Natural killer cell (primary cell): ENCODE results near the gene MCTS1. TPM values are rescaled to one million over a fixed set of nuclear protein-coding genes. Genes with fewer than 3 reads are reported as not detected.

ENCODE experiments used
- ATAC-seq, 3 donors: fragments of 150-1000 bp in 2 of 3; fragments of 200-7000 bp in 1 of 3; cut with Tn5 transposase; 1 replicate in 1 of 3; 2 replicates in 2 of 3; pipeline ENCODE4 v1.10.0; 2021; ENCODE audit warnings: mild to moderate bottlenecking in 2 of 3, moderate library complexity in 2 of 3
- DNase-seq, 2 donors: peaks; one replicate each; pipeline versions ENCODE4 v3.0.0 to v3.0.0-alpha.2; 2013 to 2021; ENCODE audit warnings: mixed read lengths in 1 of 2
- H3K27ac ChIP-seq: one replicate; pipeline ENCODE4 v1.5.1; 2013; ENCODE audit warnings: mild to moderate bottlenecking, low read length
- H3K27me3 ChIP-seq: one replicate; pipeline ENCODE4 v1.6.1; 2013; ENCODE audit warnings: low read length; ENCODE audit not compliant: control insufficient read depth, insufficient read depth
- H3K36me3 ChIP-seq: one replicate; pipeline ENCODE4 v1.6.1; 2013; ENCODE audit warnings: low read length; ENCODE audit not compliant: control insufficient read depth, insufficient read depth
- H3K4me1 ChIP-seq: one replicate; pipeline ENCODE4 v1.6.1; 2013; ENCODE audit warnings: low read length; ENCODE audit not compliant: control insufficient read depth, insufficient read depth
- H3K4me3 ChIP-seq: one replicate; pipeline ENCODE4 v1.5.1; 2013; ENCODE audit warnings: low read length
- H3K9me3 ChIP-seq: one replicate; pipeline ENCODE4 v1.6.1; 2013; ENCODE audit warnings: low read length; ENCODE audit not compliant: control insufficient read depth, insufficient read depth
- H3K27ac Mint-ChIP-seq, 2 donors: one replicate each; pipeline ENCODE4 v1.8.0; 2022; ENCODE audit warnings: mild to moderate bottlenecking in 2 of 2, mixed read lengths in 2 of 2, moderate library complexity in 1 of 2
- H3K27me3 Mint-ChIP-seq, 2 donors: one replicate each; pipeline ENCODE4 v1.8.0; 2022; ENCODE audit warnings: low read depth in 2 of 2, mixed read lengths in 2 of 2
- H3K36me3 Mint-ChIP-seq: one replicate; pipeline ENCODE4 v1.8.0; 2022; ENCODE audit warnings: mixed read lengths
- H3K4me1 Mint-ChIP-seq, 2 donors: one replicate each; pipeline ENCODE4 v1.8.0; 2022; ENCODE audit warnings: mixed read lengths in 2 of 2
- H3K4me3 Mint-ChIP-seq: one replicate; pipeline ENCODE4 v1.8.0; 2022; ENCODE audit warnings: mild to moderate bottlenecking, moderate library complexity, mixed read lengths
- H3K9me3 Mint-ChIP-seq, 2 donors: one replicate each; pipeline ENCODE4 v1.8.0; 2022; ENCODE audit warnings: mixed read lengths in 2 of 2
- WGBS: methylation state at CpG from one replicate; pipeline ENCODE4 v1.1.7; 2013; ENCODE audit warnings: missing lambda C conversion rate; ENCODE audit not compliant: insufficient coverage; 5-methylcytosine and 5-hydroxymethylcytosine counted together
- intact Hi-C: fragments of 100-400 bp; cut with micrococcal nuclease; formaldehyde crosslinking; loops from one replicate; pipeline ENCODE4 v1.14.2; 2022
- total RNA-seq, 4 donors: library from RNA; stranded (reverse); fragments of 120-200 nt in 1 of 4; gene quantifications; one replicate each; pipeline versions ENCODE4 v1.2.3 to v1.2.4, GENCODE V29; 2013 to 2022
- TF ChIP-seq, protein P1 (sequence below): fragments of 200-600 bp; IDR thresholded peaks from one replicate; pipeline ENCODE4 v1.8.0; 2022; ENCODE audit warnings: antibody characterized with exemption

The MCTS1 gene, protein sequence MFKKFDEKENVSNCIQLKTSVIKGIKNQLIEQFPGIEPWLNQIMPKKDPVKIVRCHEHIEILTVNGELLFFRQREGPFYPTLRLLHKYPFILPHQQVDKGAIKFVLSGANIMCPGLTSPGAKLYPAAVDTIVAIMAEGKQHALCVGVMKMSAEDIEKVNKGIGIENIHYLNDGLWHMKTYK
- 10 to 100 TPM; 17.6 to 21.2 (median 18.8) TPM for total RNA-seq
- 47.3 TPM for total RNA-seq (2013)

DNA sequence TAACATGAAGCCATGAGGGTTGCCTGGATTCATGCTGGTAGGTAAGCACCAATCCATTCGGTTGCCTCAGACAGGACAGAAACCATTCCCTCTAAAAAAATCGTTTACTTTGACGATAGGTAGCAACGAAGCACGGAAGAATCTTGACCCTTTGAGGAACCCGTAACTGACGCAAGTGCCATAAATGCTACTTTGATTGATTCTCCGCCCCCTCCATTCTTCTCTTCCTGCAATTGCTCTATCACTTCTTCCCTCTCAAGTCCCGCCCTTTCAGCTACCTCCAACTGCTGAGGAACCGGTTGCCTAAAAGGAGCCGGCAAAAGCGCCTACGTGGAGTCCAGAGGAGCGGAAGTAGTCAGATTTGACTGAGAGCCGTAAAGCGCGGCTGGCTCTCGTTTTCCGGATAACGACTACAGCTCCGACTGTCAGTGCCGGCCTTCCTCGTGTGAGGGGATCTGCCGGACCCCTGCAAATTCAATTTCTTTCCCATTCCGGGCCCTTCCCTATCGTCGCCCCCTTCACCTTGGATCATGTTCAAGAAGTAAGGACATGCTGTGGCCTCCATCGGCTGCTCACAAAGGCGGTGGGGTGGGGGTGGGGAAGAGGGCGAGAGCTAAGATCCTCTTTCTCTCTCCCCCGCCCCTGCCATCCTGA, at the start of gene MCTS1:
Gene MCTS1, plus strand, starts transcription at position 395 of the 654 bp plus-strand sequence. Its CDS starts 136 bp downstream, at position 531.
- H3K4me3 Mint-ChIP-seq = peak within 1 kb of the TSS; percentile 94
- no peaks in the 10 kb centered on the region for H3K36me3 Mint-ChIP-seq
- peaks cover 4% of the 10 kb centered on the region for H3K4me1 ChIP-seq
- peak within 1 kb of the TSS; percentile 87 for H3K27ac ChIP-seq
- peak; percentile 55 to 91 for DNase-seq
- no peaks in the 10 kb centered on the region for H3K9me3 Mint-ChIP-seq
- intact Hi-C loops = loop anchor here (1.0 kb wide), 2 partner anchors 26 to 43 kb away; partner anchors contain the start of gene C1GALT1C1
- peak; percentile 82 to 91 (median 89) for ATAC-seq
- TF ChIP-seq, protein P1, sequence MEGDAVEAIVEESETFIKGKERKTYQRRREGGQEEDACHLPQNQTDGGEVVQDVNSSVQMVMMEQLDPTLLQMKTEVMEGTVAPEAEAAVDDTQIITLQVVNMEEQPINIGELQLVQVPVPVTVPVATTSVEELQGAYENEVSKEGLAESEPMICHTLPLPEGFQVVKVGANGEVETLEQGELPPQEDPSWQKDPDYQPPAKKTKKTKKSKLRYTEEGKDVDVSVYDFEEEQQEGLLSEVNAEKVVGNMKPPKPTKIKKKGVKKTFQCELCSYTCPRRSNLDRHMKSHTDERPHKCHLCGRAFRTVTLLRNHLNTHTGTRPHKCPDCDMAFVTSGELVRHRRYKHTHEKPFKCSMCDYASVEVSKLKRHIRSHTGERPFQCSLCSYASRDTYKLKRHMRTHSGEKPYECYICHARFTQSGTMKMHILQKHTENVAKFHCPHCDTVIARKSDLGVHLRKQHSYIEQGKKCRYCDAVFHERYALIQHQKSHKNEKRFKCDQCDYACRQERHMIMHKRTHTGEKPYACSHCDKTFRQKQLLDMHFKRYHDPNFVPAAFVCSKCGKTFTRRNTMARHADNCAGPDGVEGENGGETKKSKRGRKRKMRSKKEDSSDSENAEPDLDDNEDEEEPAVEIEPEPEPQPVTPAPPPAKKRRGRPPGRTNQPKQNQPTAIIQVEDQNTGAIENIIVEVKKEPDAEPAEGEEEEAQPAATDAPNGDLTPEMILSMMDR = no peak
- H3K27ac Mint-ChIP-seq = peak within 1 kb of the TSS; percentile 91 to 99
- WGBS = 0% methylated on average over 24 of the region's 31 CpGs
- no peaks in the 10 kb centered on the region for H3K9me3 ChIP-seq
- no peaks in the 10 kb centered on the region for H3K27me3 Mint-ChIP-seq
- H3K36me3 ChIP-seq = no peaks in the 10 kb centered on the region
- peak within 1 kb of the TSS; percentile 78 for H3K4me3 ChIP-seq
- H3K4me1 Mint-ChIP-seq = peaks cover 10 to 15% of the 10 kb centered on the region in 2 donors
- no peaks in the 10 kb centered on the region for H3K27me3 ChIP-seq

DNA sequence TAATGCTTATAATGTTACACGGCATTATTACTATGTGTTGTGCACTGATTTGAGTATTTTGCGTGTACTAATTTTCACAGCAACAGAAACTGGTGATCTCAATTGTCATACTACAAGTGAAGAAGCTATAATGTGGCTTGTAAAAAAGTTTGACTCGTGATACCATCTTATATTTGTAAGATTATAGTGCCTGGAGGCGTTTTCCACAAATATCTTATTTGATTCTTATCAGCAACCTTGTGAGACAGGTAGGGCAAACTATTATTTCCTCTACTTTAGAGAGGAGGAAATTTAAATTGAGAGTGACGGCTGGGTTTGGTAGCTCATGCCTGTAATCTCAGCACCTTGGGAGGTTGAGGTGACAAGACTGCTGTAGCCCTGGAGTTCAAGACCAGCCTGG, 47.6 kb upstream of the MCTS1 start:
- ATAC-seq (no peak), DNase-seq (no peak)
- 100% methylated on average over 1 of the region's 5 CpGs for WGBS
- TF ChIP-seq, protein P1 = no peak
- Mint-ChIP-seq H3K27me3 (no peaks in the 10 kb centered on the region), H3K27ac (no peak overlapping the region), H3K4me3 (no peak overlapping the region), H3K36me3 (no peaks in the 10 kb centered on the region), H3K4me1 (peaks cover 13 to 18% of the 10 kb centered on the region in 2 donors), H3K9me3 (no peaks in the 10 kb centered on the region)
- H3K4me1 ChIP-seq = peaks cover 2% of the 10 kb centered on the region
- no peaks in the 10 kb centered on the region for H3K9me3 ChIP-seq
- H3K27ac ChIP-seq = no peak overlapping the region
- H3K4me3 ChIP-seq = no peak overlapping the region
- H3K27me3 ChIP-seq = no peaks in the 10 kb centered on the region
- intact Hi-C loops = no loop called here
- peaks cover 3% of the 10 kb centered on the region for H3K36me3 ChIP-seq

DNA sequence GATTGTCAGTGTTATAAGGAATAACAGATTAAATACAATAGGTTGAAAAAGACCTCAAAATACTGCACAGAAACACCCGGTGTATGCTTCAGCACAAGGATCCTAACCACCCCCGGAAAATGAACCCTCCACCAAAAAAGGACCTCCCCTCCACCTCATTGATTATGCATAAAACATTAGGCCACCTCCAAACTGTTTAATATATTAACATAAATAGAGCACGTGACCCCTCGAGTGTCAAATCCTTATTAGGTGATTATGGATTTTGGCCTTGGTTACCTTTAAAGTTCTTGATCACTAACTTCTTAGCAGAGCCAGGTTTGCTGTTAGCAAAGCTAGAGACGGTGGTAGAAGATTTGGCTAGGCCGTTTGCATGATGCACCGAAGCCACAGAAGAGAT, 44.1 kb upstream of the MCTS1 start:
- peak overlapping the region; percentile 91 for H3K27ac Mint-ChIP-seq
- peak overlapping the region; percentile 93 for H3K4me3 Mint-ChIP-seq
- ATAC-seq (no peak), DNase-seq (peak in 1 of 2 donors; percentile 30)
- H3K4me1 Mint-ChIP-seq = peaks cover 13 to 28% of the 10 kb centered on the region in 2 donors
- intact Hi-C loops = loop anchor here (5.0 kb wide), 1 partner anchor 63 kb away; no protein-coding TSS in a partner anchor
- Histone ChIP-seq H3K4me1 (peaks cover 3% of the 10 kb centered on the region), H3K4me3 (peak overlapping the region; percentile 99), H3K9me3 (no peaks in the 10 kb centered on the region), H3K27me3 (no peaks in the 10 kb centered on the region), H3K27ac (peak overlapping the region; percentile 100), H3K36me3 (peaks cover 3% of the 10 kb centered on the region)
- H3K36me3 Mint-ChIP-seq = no peaks in the 10 kb centered on the region
- TF ChIP-seq, protein P1 = no peak
- WGBS = 0% methylated on average over 5 of the region's 7 CpGs
- no peaks in the 10 kb centered on the region for H3K9me3 Mint-ChIP-seq
- H3K27me3 Mint-ChIP-seq = no peaks in the 10 kb centered on the region
